ENCODE results near the gene PSG7.
"Not testable (repeated sequence)": the region's sequence is repeated elsewhere in the genome, so short reads cannot be mapped to it uniquely, and the experiment has no call there.

The PSG7 gene

GRCh38 chr19:42882730-42883129 lies 54.3 kb downstream of the PSG7 start:
- H3K9me3 Mint-ChIP-seq, H3K36me3 Mint-ChIP-seq, H3K4me1 Mint-ChIP-seq, H3K27ac Mint-ChIP-seq, H3K4me3 Mint-ChIP-seq: not testable (repeated sequence)
- peaks cover 32% of the 10 kb centered on the region for H3K27me3 Mint-ChIP-seq

GRCh38 chr19:42882010-42882409 lies 55.0 kb downstream of the PSG7 start:
- not testable (repeated sequence) for H3K9me3 Mint-ChIP-seq, H3K4me1 Mint-ChIP-seq

GRCh38 chr19:42881279-42881678 lies 55.7 kb downstream of the PSG7 start:
- not testable (repeated sequence) for H3K27ac Mint-ChIP-seq, H3K4me1 Mint-ChIP-seq, H3K36me3 Mint-ChIP-seq, H3K4me3 Mint-ChIP-seq, H3K9me3 Mint-ChIP-seq
- peaks cover 28% of the 10 kb centered on the region for H3K27me3 Mint-ChIP-seq

More at GRCh38 chr19:42882010-42882409, 55.0 kb downstream of the PSG7 start:
- not testable (repeated sequence) for H3K36me3 Mint-ChIP-seq, H3K4me3 Mint-ChIP-seq, H3K27ac Mint-ChIP-seq
- peaks cover 30% of the 10 kb centered on the region for H3K27me3 Mint-ChIP-seq

- not testable (repeated sequence) for H3K4me3 Mint-ChIP-seq, H3K9me3 Mint-ChIP-seq, H3K4me1 Mint-ChIP-seq, H3K27ac Mint-ChIP-seq, H3K36me3 Mint-ChIP-seq
- H3K27me3 Mint-ChIP-seq = peaks cover 26% of the 10 kb centered on the region
Observed at GRCh38 chr19:42880621-42881020, 56.4 kb downstream of the PSG7 start.

DNA sequence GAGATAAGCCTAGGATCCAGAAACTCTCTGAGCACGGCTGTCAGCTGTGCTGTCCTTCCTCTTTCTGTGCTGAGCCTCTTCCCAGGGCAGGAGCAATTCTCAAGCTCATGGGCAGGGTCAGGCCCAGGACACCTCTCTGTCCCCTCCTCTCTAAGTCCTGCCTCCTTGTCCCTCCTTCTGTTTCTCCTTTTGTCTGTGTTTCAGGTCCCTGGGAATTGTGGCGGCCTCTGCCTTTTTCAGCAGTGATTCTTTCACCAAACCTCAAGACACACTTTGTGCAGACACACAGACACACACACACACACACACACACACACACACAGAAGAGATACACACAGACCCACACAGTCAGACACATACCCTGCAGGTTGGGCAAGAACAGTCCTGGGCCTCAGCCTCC lies 57.4 kb downstream of the PSG7 start, which contains the start of gene PSG1:
Gene PSG1, minus strand, starts transcription at position 101 of the 400 bp plus-strand sequence. CDS start 132 bp downstream, outside the sequence.
- Mint-ChIP-seq H3K4me3 (no peak within 1 kb of the TSS), H3K27ac (no peak within 1 kb of the TSS), H3K36me3 (no peaks in the 10 kb centered on the region), H3K27me3 (peaks cover 19% of the 10 kb centered on the region), H3K4me1 (no peaks in the 10 kb centered on the region), H3K9me3 (no peaks in the 10 kb centered on the region)

GRCh38 chr19:42876596-42876995 lies 60.4 kb downstream of the PSG7 start:
- not testable (repeated sequence) for H3K4me3 Mint-ChIP-seq, H3K36me3 Mint-ChIP-seq, H3K4me1 Mint-ChIP-seq, H3K9me3 Mint-ChIP-seq, H3K27me3 Mint-ChIP-seq, H3K27ac Mint-ChIP-seq

DNA sequence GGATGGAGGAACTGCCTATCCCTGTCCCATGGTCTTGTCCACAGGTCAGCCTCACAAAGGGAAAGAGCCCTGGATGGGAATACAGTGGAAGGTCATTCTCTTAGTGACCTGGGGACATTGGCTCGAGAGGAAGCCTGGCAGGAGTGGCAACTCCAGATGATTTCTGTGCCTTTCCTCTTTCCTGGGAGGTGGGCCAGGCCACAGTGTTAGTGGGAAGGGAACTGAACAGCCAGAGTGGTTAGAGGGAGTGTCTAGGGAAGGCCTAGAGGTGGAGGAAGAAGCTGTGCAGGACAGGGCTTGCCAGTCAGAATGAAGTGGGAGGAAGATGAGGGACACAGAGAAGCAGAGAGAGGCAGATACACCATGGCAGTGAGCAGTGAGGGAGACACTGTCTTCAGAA lies 61.1 kb downstream of the PSG7 start:
- H3K4me1 Mint-ChIP-seq, H3K4me3 Mint-ChIP-seq, H3K36me3 Mint-ChIP-seq, H3K9me3 Mint-ChIP-seq: not testable (repeated sequence)
- Mint-ChIP-seq H3K27me3 (peaks cover 11% of the 10 kb centered on the region), H3K27ac (peak overlapping the region; percentile 86)

GRCh38 chr19:42874901-42875813 lies 61.9 kb downstream of the PSG7 start:
- not testable (repeated sequence) for H3K27me3 Mint-ChIP-seq, H3K4me1 Mint-ChIP-seq, H3K36me3 Mint-ChIP-seq, H3K4me3 Mint-ChIP-seq, H3K27ac Mint-ChIP-seq, H3K9me3 Mint-ChIP-seq

DNA sequence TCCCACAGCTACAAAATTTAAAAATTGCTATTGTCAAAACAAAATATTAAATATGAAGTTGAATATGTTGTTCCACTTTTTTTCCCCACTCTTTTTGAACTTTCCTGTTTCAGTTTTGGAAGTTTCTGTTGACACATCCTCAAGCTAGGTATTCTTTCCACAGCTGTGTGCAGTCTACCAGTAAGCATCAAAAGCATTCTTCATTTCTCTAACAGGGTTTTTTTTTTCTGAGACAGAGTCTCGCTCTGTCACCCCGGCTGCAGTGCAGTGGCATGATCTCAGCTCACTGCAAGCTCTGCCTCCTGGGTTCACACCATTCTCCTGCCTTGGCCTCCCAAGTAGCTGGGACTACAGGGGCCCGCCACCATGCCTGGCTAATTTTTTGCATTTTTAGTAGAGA lies 62.9 kb downstream of the PSG7 start:
- not testable (repeated sequence) for H3K36me3 Mint-ChIP-seq, H3K9me3 Mint-ChIP-seq, H3K27me3 Mint-ChIP-seq, H3K4me1 Mint-ChIP-seq, H3K27ac Mint-ChIP-seq, H3K4me3 Mint-ChIP-seq
